Activated CD4-positive, alpha-beta T cell treated with anti-CD3 and anti-CD28 coated beads, Interleukin-2, amount 50 U/mL, for 24 hours (primary cell): Measurements from ENCODE around the gene GPC4.
"Not testable (repeated sequence)": the region's sequence is repeated elsewhere in the genome, so short reads cannot be mapped to it uniquely, and the experiment has no call there.

ENCODE experiments used
- DNase-seq, 2 donors: peaks; one replicate each; pipeline ENCODE4 v3.0.0-alpha.2; 2020; ENCODE audit warnings: low read depth in 1 of 2, low spot score in 1 of 2

The GPC4 gene

GRCh38 chrX:133369065-133369464 lies 46.2 kb downstream of the GPC4 start:
- DNase-seq = no peak

- no peak for DNase-seq
Observed at GRCh38 chrX:133366735-133367134, 48.6 kb downstream of the GPC4 start.

GRCh38 chrX:133365871-133366611 lies 49.2 kb downstream of the GPC4 start:
- DNase-seq = no peak

- no peak for DNase-seq
Observed at GRCh38 chrX:133364865-133365264, 50.4 kb downstream of the GPC4 start.

- no peak for DNase-seq
Observed at GRCh38 chrX:133364196-133364595, 51.1 kb downstream of the GPC4 start.

- DNase-seq = no peak
Observed at GRCh38 chrX:133362538-133362937, 52.8 kb downstream of the GPC4 start.

GRCh38 chrX:133359466-133359865 lies 55.8 kb downstream of the GPC4 start:
- no peak for DNase-seq

GRCh38 chrX:133353233-133353632 lies 62.1 kb downstream of the GPC4 start:
- no peak for DNase-seq

- no peak for DNase-seq
Observed at GRCh38 chrX:133350751-133351150, 64.5 kb downstream of the GPC4 start.

GRCh38 chrX:133346026-133346425 lies 69.3 kb downstream of the GPC4 start:
- no peak for DNase-seq

- no peak for DNase-seq
Observed at GRCh38 chrX:133339566-133339965, 75.7 kb downstream of the GPC4 start.

- no peak for DNase-seq
Observed at GRCh38 chrX:133337250-133337649, 78.0 kb downstream of the GPC4 start.

- no peak for DNase-seq
Observed at GRCh38 chrX:133335027-133335426, 80.3 kb downstream of the GPC4 start.

- DNase-seq = no peak
Observed at GRCh38 chrX:133333154-133333750, 82.0 kb downstream of the GPC4 start.

GRCh38 chrX:133332737-133333136 lies 82.6 kb downstream of the GPC4 start:
- DNase-seq = no peak

- DNase-seq = no peak
Observed at GRCh38 chrX:133330956-133331355, 84.3 kb downstream of the GPC4 start.

GRCh38 chrX:133325422-133325821 lies 89.9 kb downstream of the GPC4 start:
- DNase-seq = no peak

- no peak for DNase-seq
Observed at GRCh38 chrX:133323431-133323830, 91.9 kb downstream of the GPC4 start.

- DNase-seq = not testable (repeated sequence)
Observed at GRCh38 chrX:133322269-133322668, 93.0 kb downstream of the GPC4 start.

- DNase-seq = no peak
Observed at GRCh38 chrX:133321451-133321850, 93.8 kb downstream of the GPC4 start.

GRCh38 chrX:133314281-133314680 lies 101.0 kb downstream of the GPC4 start:
- DNase-seq = no peak

GRCh38 chrX:133308499-133308897 lies 106.8 kb downstream of the GPC4 start:
- no peak for DNase-seq
